Measurements from ENCODE around the gene SMARCD3. TPM values are rescaled to one million over a fixed set of nuclear protein-coding genes. Genes with fewer than 3 reads are reported as not detected.

SMARCD3 gene
- total and polyA plus RNA-seq, 9 of the 15 experiments (the other 6 are each of a cell fraction or from before 2014, with no cell fraction given), result 0.43 to 3.6 (median 2.6) TPM

DNA sequence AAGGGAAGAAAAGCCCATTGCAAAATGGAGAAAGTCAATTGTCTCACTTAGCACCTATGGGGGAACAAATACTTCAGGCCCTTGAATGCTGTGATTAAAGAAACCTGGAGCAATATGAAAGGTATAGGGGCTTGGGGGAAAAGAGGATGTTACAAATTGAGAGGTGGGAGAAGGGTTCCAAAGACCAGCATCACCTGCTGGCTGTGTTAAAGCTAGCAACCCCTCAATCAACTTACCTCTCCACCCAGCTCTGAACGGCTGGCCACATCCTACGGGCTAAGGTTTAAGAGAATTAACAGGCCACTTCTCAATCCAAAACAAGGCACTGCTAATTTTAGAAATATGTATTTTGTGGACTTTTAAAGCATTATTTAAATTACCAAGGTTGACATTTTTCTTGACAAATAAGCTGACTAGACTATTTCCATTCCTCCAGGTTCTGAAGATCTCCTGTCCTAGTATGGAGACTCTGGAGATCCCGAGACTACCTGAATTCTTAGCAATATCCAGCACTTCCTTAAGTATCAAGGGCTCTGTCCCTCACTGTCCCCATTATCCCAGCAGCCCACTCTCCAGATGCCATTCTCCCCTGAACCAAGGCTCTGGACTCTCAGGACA, 37.2 kb downstream of the SMARCD3 start (continued):
- TF ChIP-seq, protein P1, sequence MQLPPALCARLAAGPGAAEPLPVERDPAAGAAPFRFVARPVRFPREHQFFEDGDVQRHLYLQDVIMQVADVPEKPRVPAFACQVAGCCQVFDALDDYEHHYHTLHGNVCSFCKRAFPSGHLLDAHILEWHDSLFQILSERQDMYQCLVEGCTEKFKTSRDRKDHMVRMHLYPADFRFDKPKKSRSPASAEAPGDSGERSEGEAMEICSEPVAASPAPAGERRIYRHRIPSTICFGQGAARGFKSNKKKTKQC (CRISPR knock-in tag; IDR thresholded peaks at IDR 0.05), result no peak
- TF ChIP-seq RBM14 (IDR thresholded peaks at IDR 0.05; ENCODE audit: borderline replicate concordance, insufficient read depth, low read depth, low read length), result no peak
- peak; percentile 91 for TF ChIP-seq MAFK (IDR thresholded peaks at IDR 0.05; ENCODE audit: low read length)
- no peak for TF ChIP-seq HNRNPLL (IDR thresholded peaks at IDR 0.05; ENCODE audit: low read depth, low read length, poor library complexity, severe bottlenecking)
- TF ChIP-seq CAMTA2 (CRISPR knock-in tag; conservative IDR thresholded peaks at IDR 0.05), result no peak

DNA sequence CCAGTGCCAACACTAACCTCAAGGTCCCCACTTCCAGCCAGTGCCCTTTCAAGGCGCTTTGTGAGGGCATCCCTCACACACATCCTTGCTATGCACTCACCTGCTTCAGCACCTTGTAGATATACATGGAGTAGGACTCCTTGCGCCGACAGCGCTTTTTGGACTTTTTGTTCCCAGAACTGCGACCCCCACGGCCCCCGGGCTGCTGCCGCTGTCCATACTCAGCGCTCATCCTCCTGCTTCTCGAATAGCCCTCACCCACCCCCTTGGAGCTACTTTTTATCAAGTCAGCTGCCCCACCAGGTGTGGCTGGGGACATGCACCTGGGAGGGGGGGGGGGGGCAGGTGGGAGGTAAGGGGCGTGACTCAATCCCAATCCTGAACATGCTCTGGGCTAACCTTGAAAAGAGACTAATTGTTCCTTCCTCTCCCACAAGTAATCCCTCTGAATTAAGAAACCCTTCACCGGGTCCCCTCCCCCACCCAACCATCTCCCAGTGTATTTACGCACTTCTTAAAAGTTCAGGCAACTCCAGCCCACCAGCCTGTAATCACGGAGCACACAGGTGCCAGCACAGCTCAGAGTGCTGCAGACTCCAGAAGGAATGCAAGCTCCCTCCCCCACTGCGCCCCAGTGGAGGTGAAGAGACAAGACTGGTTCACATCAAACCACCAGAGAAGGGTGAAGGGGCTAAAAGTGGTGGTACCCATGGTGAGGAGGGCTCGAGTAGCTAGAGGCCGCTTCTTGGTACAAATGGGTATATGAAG, 38.2 kb downstream of the SMARCD3 start, which contains the start of gene H2BK1:
Gene H2BK1, minus strand, starts transcription at position 402 of the 768 bp plus-strand sequence. Its CDS starts 170 bp downstream, at position 232.
- Histone ChIP-seq H3K4me3 (no peak within 1 kb of the TSS), H3K9me3 (replicated peaks; ENCODE audit: control insufficient read depth, insufficient read depth, low read depth, low read length) (no peaks in the 10 kb centered on the region), H3K36me3 (ENCODE audit: control insufficient read depth, insufficient read depth, low read length) (peaks cover 34% of the 10 kb centered on the region), H3K79me2 (ENCODE audit: control insufficient read depth, insufficient read depth, low read length) (no peaks in the 10 kb centered on the region), H3K27me3 (ENCODE audit: control insufficient read depth in 2 of 2, insufficient read depth in 2 of 2, low read length in 2 of 2) (peaks cover 7 to 9% of the 10 kb centered on the region in 2 experiments; a peak in 4 of 5 replicates), H3K9ac (ENCODE audit: insufficient read depth in 1 of 2, low read depth in 2 of 2, low read length in 2 of 2) (no peak within 1 kb of the TSS), H4K20me1 (replicated peaks; ENCODE audit: control insufficient read depth, insufficient read depth, low read length) (peaks cover 37% of the 10 kb centered on the region), H2AFZ (ENCODE audit: low read depth, low read length) (no peak within 1 kb of the TSS), H3K4me2 (ENCODE audit: insufficient read depth, low read length) (no peak within 1 kb of the TSS), H3K9me1 (ENCODE audit: control insufficient read depth, insufficient read depth, low read length) (no peaks in the 10 kb centered on the region), H3K4me1 (replicated peaks in 1 of 2; ENCODE audit: control insufficient read depth in 2 of 2, insufficient read depth in 2 of 2, low read length in 2 of 2) (peaks cover 10 to 15% of the 10 kb centered on the region in 2 experiments), H3K27ac (ENCODE audit: extremely low read depth, low read depth, low read length) (no peak within 1 kb of the TSS)
- no peak for DNase-seq (ENCODE audit: extremely low read depth in 1 of 4, low spot score in 3 of 4)
- ATAC-seq, result no peak
- intact Hi-C loops (cut with micrococcal nuclease) (no loop called here), in situ Hi-C loops (cut with MboI) (no loop called here)
- FAIRE-seq, result no peak
- CTCF ChIA-PET (ENCODE audit: low intra/inter-chr PET ratio), result no interaction called here
- POLR2A ChIA-PET, result interaction anchor here (0.6 to 3.9 kb wide), 7 partner anchors 10 to 65 kb away, joined by 3 to 12 read pairs (median 6); partner anchors contain the start of genes ABCF2 and CHPF2
- no TSS peak for BruUV-seq (replicated peaks)
- 77% methylated on average over 17 of the region's 17 CpGs for WGBS (ENCODE audit: insufficient coverage, low coverage, missing lambda C conversion rate)
- no peak for TF ChIP-seq RB1 (IDR thresholded peaks at IDR 0.05; ENCODE audit: low read depth)
- no peak for TF ChIP-seq BRF1 (IDR thresholded peaks at IDR 0.05; ENCODE audit: borderline replicate concordance, extremely low read depth, insufficient read length)
- TF ChIP-seq ZNF23 (CRISPR knock-in tag; IDR thresholded peaks at IDR 0.05), result no peak
- no peak for TF ChIP-seq ERF (CRISPR knock-in tag; IDR thresholded peaks at IDR 0.05)
- TF ChIP-seq ZBTB1 (CRISPR knock-in tag; IDR thresholded peaks at IDR 0.05; ENCODE audit: borderline replicate concordance, low read depth), result no peak
- no peak for TF ChIP-seq HIVEP1 (CRISPR knock-in tag; IDR thresholded peaks at IDR 0.05)
- TF ChIP-seq, protein P2, sequence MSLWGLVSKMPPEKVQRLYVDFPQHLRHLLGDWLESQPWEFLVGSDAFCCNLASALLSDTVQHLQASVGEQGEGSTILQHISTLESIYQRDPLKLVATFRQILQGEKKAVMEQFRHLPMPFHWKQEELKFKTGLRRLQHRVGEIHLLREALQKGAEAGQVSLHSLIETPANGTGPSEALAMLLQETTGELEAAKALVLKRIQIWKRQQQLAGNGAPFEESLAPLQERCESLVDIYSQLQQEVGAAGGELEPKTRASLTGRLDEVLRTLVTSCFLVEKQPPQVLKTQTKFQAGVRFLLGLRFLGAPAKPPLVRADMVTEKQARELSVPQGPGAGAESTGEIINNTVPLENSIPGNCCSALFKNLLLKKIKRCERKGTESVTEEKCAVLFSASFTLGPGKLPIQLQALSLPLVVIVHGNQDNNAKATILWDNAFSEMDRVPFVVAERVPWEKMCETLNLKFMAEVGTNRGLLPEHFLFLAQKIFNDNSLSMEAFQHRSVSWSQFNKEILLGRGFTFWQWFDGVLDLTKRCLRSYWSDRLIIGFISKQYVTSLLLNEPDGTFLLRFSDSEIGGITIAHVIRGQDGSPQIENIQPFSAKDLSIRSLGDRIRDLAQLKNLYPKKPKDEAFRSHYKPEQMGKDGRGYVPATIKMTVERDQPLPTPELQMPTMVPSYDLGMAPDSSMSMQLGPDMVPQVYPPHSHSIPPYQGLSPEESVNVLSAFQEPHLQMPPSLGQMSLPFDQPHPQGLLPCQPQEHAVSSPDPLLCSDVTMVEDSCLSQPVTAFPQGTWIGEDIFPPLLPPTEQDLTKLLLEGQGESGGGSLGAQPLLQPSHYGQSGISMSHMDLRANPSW (CRISPR knock-in tag; IDR thresholded peaks at IDR 0.05), result no peak
- no peak for TF ChIP-seq GTF2F1 (IDR thresholded peaks at IDR 0.05; ENCODE audit: low read depth, low read length)
- no peak for TF ChIP-seq XRCC3 (IDR thresholded peaks at IDR 0.05)
- TF ChIP-seq, protein P3, sequence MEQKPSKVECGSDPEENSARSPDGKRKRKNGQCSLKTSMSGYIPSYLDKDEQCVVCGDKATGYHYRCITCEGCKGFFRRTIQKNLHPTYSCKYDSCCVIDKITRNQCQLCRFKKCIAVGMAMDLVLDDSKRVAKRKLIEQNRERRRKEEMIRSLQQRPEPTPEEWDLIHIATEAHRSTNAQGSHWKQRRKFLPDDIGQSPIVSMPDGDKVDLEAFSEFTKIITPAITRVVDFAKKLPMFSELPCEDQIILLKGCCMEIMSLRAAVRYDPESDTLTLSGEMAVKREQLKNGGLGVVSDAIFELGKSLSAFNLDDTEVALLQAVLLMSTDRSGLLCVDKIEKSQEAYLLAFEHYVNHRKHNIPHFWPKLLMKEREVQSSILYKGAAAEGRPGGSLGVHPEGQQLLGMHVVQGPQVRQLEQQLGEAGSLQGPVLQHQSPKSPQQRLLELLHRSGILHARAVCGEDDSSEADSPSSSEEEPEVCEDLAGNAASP (IDR thresholded peaks at IDR 0.05), result no peak
- no peak for TF ChIP-seq NFIC (IDR thresholded peaks at IDR 0.05)
- TF ChIP-seq ZNF174 (CRISPR knock-in tag; IDR thresholded peaks at IDR 0.05), result no peak

Measured in K562 (cell line).